NCI-H526 treated with DMSO at 0.1 percent for 48 hours (cell line): ENCODE measurements around the gene CXCR2.

Source experiments
- DNase-seq: peaks from one replicate; lab custom pipeline; 2025; lab: John Stamatoyannopoulos, UW

CXCR2 gene

GRCh38 chr2:218186355-218186766 is 60.5 kb downstream of the CXCR2 start:
- peak; percentile 42 for DNase-seq
